Gastroesophageal sphincter (tissue), 3 donors: ENCODE measurements around the gene LAMA2.

Experiments used
- CTCF ChIP-seq, 4 experiments: fragments of 200-600 bp in 2 of 4; fragments of 450-650 bp in 2 of 4; sonication (generic) in 1 of 4; IDR thresholded peaks; one replicate each; pipeline ENCODE4 v1.5.1; 2017 to 2019; ENCODE audit warnings: antibody characterized with exemption in 4 of 4, mild to moderate bottlenecking in 2 of 4, moderate library complexity in 2 of 4
- EP300 ChIP-seq: sonication (generic); formaldehyde crosslinking; IDR thresholded peaks from one replicate; pipeline ENCODE4 v1.6.1; 2017; ENCODE audit warnings: antibody characterized with exemption, mild to moderate bottlenecking
- POLR2AphosphoS5 ChIP-seq: sonication (generic); formaldehyde crosslinking; IDR thresholded peaks from one replicate; pipeline ENCODE4 v1.6.1; 2017; ENCODE audit warnings: antibody characterized with exemption

- no peak for TF ChIP-seq CTCF (IDR thresholded peaks at IDR 0.05)
- no peak for TF ChIP-seq EP300
- no peak for TF ChIP-seq POLR2AphosphoS5
Observed at GRCh38 chr6:128836761-128837160, 46.2 kb upstream of the LAMA2 start.
